Gastrocnemius medialis (tissue), 4 donors: ENCODE data around the gene ZNF507.

ENCODE experiments used
- CTCF ChIP-seq, 5 experiments: fragments of 450-650 bp in 3 of 5; fragments of 200-600 bp in 2 of 5; sonication (generic) in 2 of 5; IDR thresholded peaks in 4 of 5; conservative IDR thresholded peaks in 1 of 5; 1 replicate in 4 of 5; 2 replicates in 1 of 5; pipeline ENCODE4 v1.5.1; 2016 to 2019; ENCODE audit warnings: antibody characterized with exemption in 5 of 5, mild to moderate bottlenecking in 3 of 5, moderate library complexity in 3 of 5
- POLR2A ChIP-seq, 2 donors: fragments of 450-650 bp; IDR thresholded peaks; one replicate each; pipeline ENCODE4 v1.6.1; 2017; ENCODE audit warnings: antibody characterized with exemption in 2 of 2, mild to moderate bottlenecking in 2 of 2, moderate library complexity in 2 of 2

DNA sequence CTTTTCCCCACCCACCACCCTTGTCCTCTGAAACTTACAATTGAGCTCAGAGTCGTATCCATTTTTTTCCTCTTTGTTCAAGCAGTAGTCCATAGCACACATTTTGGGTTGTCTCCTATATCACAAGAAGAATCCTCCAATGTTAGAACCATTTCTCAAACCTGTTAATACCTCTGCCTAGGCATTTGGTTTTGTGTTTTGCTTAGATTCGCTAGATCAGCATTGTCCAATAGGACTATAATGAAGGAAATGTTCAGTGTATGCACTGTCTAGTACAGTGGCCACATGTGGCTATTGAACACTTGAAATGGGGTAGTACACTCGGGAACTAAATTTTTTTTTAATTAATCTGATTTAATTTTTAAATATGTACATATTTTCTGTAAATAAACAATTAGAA is 72.7 kb downstream of the ZNF507 start:
- TF ChIP-seq CTCF (IDR thresholded peaks at IDR 0.05 in 4 of 5, conservative IDR thresholded peaks at IDR 0.05 in 1 of 5) = no peak
- no peak for TF ChIP-seq POLR2A (IDR thresholded peaks at IDR 0.05)
